Naive B cell (primary cell): Measurements from ENCODE around the gene C1orf53. TPM values are rescaled to one million over a fixed set of nuclear protein-coding genes. Genes with fewer than 3 reads are reported as not detected.
"Not testable (repeated sequence)": the region's sequence is repeated elsewhere in the genome, so short reads cannot be mapped to it uniquely, and the experiment has no call there.

Experiments used
- ATAC-seq, 2 donors: fragments of 150-1000 bp; cut with Tn5 transposase; 2 replicates each; pipeline ENCODE4 v1.10.0; 2021; ENCODE audit warnings: low read depth in 2 of 2, mild to moderate bottlenecking in 2 of 2, moderate library complexity in 2 of 2
- DNase-seq: peaks from one replicate; pipeline ENCODE4 v3.0.0; 2022
- H3K27ac Mint-ChIP-seq, 6 donors: one replicate each; pipeline ENCODE4 v1.8.0; 2020 to 2022; ENCODE audit warnings: mild to moderate bottlenecking in 6 of 6, mixed read lengths in 6 of 6, moderate library complexity in 5 of 6, inconsistent platforms in 2 of 6
- H3K27me3 Mint-ChIP-seq, 3 donors: one replicate each; pipeline ENCODE4 v1.8.0; 2021 to 2022; ENCODE audit warnings: mixed read lengths in 3 of 3, mild to moderate bottlenecking in 1 of 3
- H3K36me3 Mint-ChIP-seq, 2 donors: one replicate each; pipeline ENCODE4 v1.8.0; 2020 to 2022; ENCODE audit warnings: mixed read lengths in 2 of 2, inconsistent platforms in 1 of 2, mild to moderate bottlenecking in 1 of 2
- H3K4me1 Mint-ChIP-seq, 3 donors: one replicate each; pipeline ENCODE4 v1.8.0; 2020 to 2022; ENCODE audit warnings: mixed read lengths in 3 of 3, inconsistent platforms in 1 of 3, mild to moderate bottlenecking in 1 of 3, moderate library complexity in 1 of 3
- H3K4me3 Mint-ChIP-seq, 8 donors: one replicate each; pipeline ENCODE4 v1.8.0; 2020 to 2022; ENCODE audit warnings: mild to moderate bottlenecking in 8 of 8, mixed read lengths in 8 of 8, moderate library complexity in 8 of 8, inconsistent platforms in 2 of 8
- H3K9me3 Mint-ChIP-seq, 7 donors: one replicate each; pipeline ENCODE4 v1.8.0; 2020 to 2022; ENCODE audit warnings: mixed read lengths in 7 of 7, mild to moderate bottlenecking in 5 of 7, inconsistent platforms in 2 of 7, moderate library complexity in 1 of 7
- polyA plus RNA-seq, 6 donors: library from polyadenylated mRNA; unstranded; fragments of 300-500 nt; fragmentation: Illumina TruSeq; gene quantifications; one replicate each; pipeline ENCODE4 v1.2.3, GENCODE V29; 2021; ENCODE audit warnings: low read depth in 6 of 6

C1orf53 gene
- polyA plus RNA-seq, 6 donors from 2014 or later = not detected

- Mint-ChIP-seq H3K4me1 (no peaks in the 10 kb centered on the region), H3K36me3 (no peaks in the 10 kb centered on the region), H3K4me3 (no peak overlapping the region), H3K27me3 (peaks cover 13 to 38% (median 18%) of the 10 kb centered on the region in 3 donors), H3K9me3 (no peaks in the 10 kb centered on the region), H3K27ac (no peak overlapping the region)
- DNase-seq (no peak), ATAC-seq (no peak)
Observed at GRCh38 chr1:197937892-197938291, 35.5 kb downstream of the C1orf53 start.

- H3K27ac Mint-ChIP-seq, H3K4me1 Mint-ChIP-seq, DNase-seq, H3K4me3 Mint-ChIP-seq, H3K9me3 Mint-ChIP-seq, ATAC-seq, H3K36me3 Mint-ChIP-seq: not testable (repeated sequence)
- H3K27me3 Mint-ChIP-seq = peaks cover 11 to 30% (median 15%) of the 10 kb centered on the region in 3 donors
Observed at GRCh38 chr1:197939159-197939980, 36.9 kb downstream of the C1orf53 start.

- DNase-seq (no peak), ATAC-seq (no peak)
- Mint-ChIP-seq H3K27me3 (peaks cover 17 to 31% (median 30%) of the 10 kb centered on the region in 3 donors), H3K4me1 (no peaks in the 10 kb centered on the region), H3K27ac (no peak overlapping the region), H3K9me3 (peaks cover 0 to 4% (median 0%) of the 10 kb centered on the region in 7 donors), H3K36me3 (no peaks in the 10 kb centered on the region), H3K4me3 (no peak overlapping the region)
Observed at GRCh38 chr1:197942042-197942441, 39.6 kb downstream of the C1orf53 start.

GRCh38 chr1:197944485-197944884 is 42.1 kb downstream of the C1orf53 start:
- DNase-seq (no peak), ATAC-seq (no peak)
- no peaks in the 10 kb centered on the region for H3K4me1 Mint-ChIP-seq
- no peaks in the 10 kb centered on the region for H3K36me3 Mint-ChIP-seq
- no peak overlapping the region for H3K27ac Mint-ChIP-seq
- peaks cover 18 to 38% (median 21%) of the 10 kb centered on the region in 3 donors for H3K27me3 Mint-ChIP-seq
- peaks cover 0 to 4% (median 0%) of the 10 kb centered on the region in 7 donors for H3K9me3 Mint-ChIP-seq
- no peak overlapping the region for H3K4me3 Mint-ChIP-seq

GRCh38 chr1:197948926-197949899 is 46.8 kb downstream of the C1orf53 start:
- H3K27ac Mint-ChIP-seq = no peak overlapping the region
- peaks cover 0 to 4% (median 0%) of the 10 kb centered on the region in 7 donors for H3K9me3 Mint-ChIP-seq
- H3K4me1 Mint-ChIP-seq = no peaks in the 10 kb centered on the region
- no peak overlapping the region for H3K4me3 Mint-ChIP-seq
- H3K27me3 Mint-ChIP-seq = peaks cover 15 to 45% (median 32%) of the 10 kb centered on the region in 3 donors
- ATAC-seq (no peak), DNase-seq (no peak)
- peaks cover 0 to 4% of the 10 kb centered on the region in 2 donors for H3K36me3 Mint-ChIP-seq

GRCh38 chr1:197951089-197951488 is 48.7 kb downstream of the C1orf53 start:
- Mint-ChIP-seq H3K4me1 (no peaks in the 10 kb centered on the region), H3K4me3 (no peak overlapping the region), H3K27ac (no peak overlapping the region), H3K9me3 (peaks cover 0 to 3% (median 0%) of the 10 kb centered on the region in 7 donors), H3K36me3 (peaks cover 0 to 4% of the 10 kb centered on the region in 2 donors), H3K27me3 (peaks cover 15 to 29% (median 26%) of the 10 kb centered on the region in 3 donors)
- DNase-seq = no peak
- no peak for ATAC-seq

GRCh38 chr1:197951617-197952175 is 49.3 kb downstream of the C1orf53 start:
- Mint-ChIP-seq H3K27ac (no peak overlapping the region), H3K36me3 (peaks cover 0 to 4% of the 10 kb centered on the region in 2 donors), H3K4me3 (no peak overlapping the region)

GRCh38 chr1:197953472-197953871 is 51.0 kb downstream of the C1orf53 start:
- not testable (repeated sequence) for ATAC-seq, H3K36me3 Mint-ChIP-seq, H3K4me1 Mint-ChIP-seq, H3K4me3 Mint-ChIP-seq, H3K27ac Mint-ChIP-seq, H3K9me3 Mint-ChIP-seq, DNase-seq
- H3K27me3 Mint-ChIP-seq = peaks cover 18 to 30% (median 29%) of the 10 kb centered on the region in 3 donors

More at GRCh38 chr1:197951617-197952175, 49.3 kb downstream of the C1orf53 start:
- peaks cover 0 to 3% (median 0%) of the 10 kb centered on the region in 7 donors for H3K9me3 Mint-ChIP-seq
- DNase-seq (no peak), ATAC-seq (no peak)
- H3K27me3 Mint-ChIP-seq = peaks cover 11 to 29% (median 26%) of the 10 kb centered on the region in 3 donors
- H3K4me1 Mint-ChIP-seq = no peaks in the 10 kb centered on the region

- DNase-seq (no peak), ATAC-seq (no peak)
- Mint-ChIP-seq H3K4me3 (no peak overlapping the region), H3K27me3 (peaks cover 22 to 24% (median 23%) of the 10 kb centered on the region in 3 donors), H3K36me3 (peaks cover 0 to 4% of the 10 kb centered on the region in 2 donors), H3K9me3 (peaks cover 0 to 1% (median 0%) of the 10 kb centered on the region in 7 donors), H3K4me1 (no peaks in the 10 kb centered on the region), H3K27ac (no peak overlapping the region)
Observed at GRCh38 chr1:197954718-197955418, 52.4 kb downstream of the C1orf53 start.

GRCh38 chr1:197955486-197956394 is 53.3 kb downstream of the C1orf53 start:
- Mint-ChIP-seq H3K9me3 (no peaks in the 10 kb centered on the region), H3K27me3 (peaks cover 20 to 24% (median 22%) of the 10 kb centered on the region in 3 donors), H3K36me3 (peaks cover 0 to 4% of the 10 kb centered on the region in 2 donors), H3K4me3 (no peak overlapping the region), H3K27ac (no peak overlapping the region), H3K4me1 (no peaks in the 10 kb centered on the region)
- no peak for DNase-seq
- no peak for ATAC-seq
